ENCODE measurements around the gene SLC8A2.
"Not testable (repeated sequence)": the region's sequence is repeated elsewhere in the genome, so short reads cannot be mapped to it uniquely, and the experiment has no call there.

SLC8A2 gene

GRCh38 chr19:47407417-47407774 lies 64.3 kb downstream of the SLC8A2 start:
- DNase-seq, result no peak

- no peak for DNase-seq
Measured at GRCh38 chr19:47406711-47407416, 64.8 kb downstream of the SLC8A2 start.

GRCh38 chr19:47405854-47406417 lies 65.8 kb downstream of the SLC8A2 start:
- DNase-seq, result no peak

GRCh38 chr19:47405197-47405550 lies 66.5 kb downstream of the SLC8A2 start:
- DNase-seq, result no peak

- DNase-seq, result no peak
Measured at GRCh38 chr19:47404334-47405196, 67.1 kb downstream of the SLC8A2 start.

- DNase-seq, result no peak
Measured at GRCh38 chr19:47402504-47402903, 69.2 kb downstream of the SLC8A2 start.

GRCh38 chr19:47398707-47399597 lies 72.7 kb downstream of the SLC8A2 start:
- no peak for DNase-seq

- DNase-seq, result peak; percentile 65
Measured at GRCh38 chr19:47391510-47392223, 80.0 kb downstream of the SLC8A2 start.

GRCh38 chr19:47390533-47391488 lies 80.9 kb downstream of the SLC8A2 start:
- DNase-seq, result peak; percentile 18

- DNase-seq, result no peak
Measured at GRCh38 chr19:47389150-47389556, 82.5 kb downstream of the SLC8A2 start.

GRCh38 chr19:47388721-47389120 lies 83.0 kb downstream of the SLC8A2 start:
- DNase-seq, result not testable (repeated sequence)

GRCh38 chr19:47387623-47388022 lies 84.1 kb downstream of the SLC8A2 start:
- not testable (repeated sequence) for DNase-seq

- not testable (repeated sequence) for DNase-seq
Measured at GRCh38 chr19:47386582-47386981, 85.1 kb downstream of the SLC8A2 start.

- DNase-seq, result not testable (repeated sequence)
Measured at GRCh38 chr19:47384533-47384932, 87.2 kb downstream of the SLC8A2 start.

- DNase-seq, result not testable (repeated sequence)
Measured at GRCh38 chr19:47383890-47384289, 87.8 kb downstream of the SLC8A2 start.

GRCh38 chr19:47381653-47382279 lies 89.9 kb downstream of the SLC8A2 start:
- DNase-seq, result no peak

- DNase-seq, result no peak
Measured at GRCh38 chr19:47381121-47381520, 90.6 kb downstream of the SLC8A2 start.

- DNase-seq, result no peak
Measured at GRCh38 chr19:47380559-47380958, 91.1 kb downstream of the SLC8A2 start.

GRCh38 chr19:47379381-47379938 lies 92.2 kb downstream of the SLC8A2 start:
- no peak for DNase-seq

- no peak for DNase-seq
Measured at GRCh38 chr19:47378246-47378645, 93.4 kb downstream of the SLC8A2 start.
